Right lobe of liver (tissue), 4 donors: ENCODE measurements around the gene MDN1.

ENCODE experiments used
- CTCF ChIP-seq, 4 donors: fragments of 200-600 bp in 3 of 4; fragments of 450-650 bp in 1 of 4; IDR thresholded peaks; one replicate each; pipeline versions ENCODE4 v1.5.1 to v1.8.0; 2016 to 2022; ENCODE audit warnings: antibody characterized with exemption in 4 of 4, mild to moderate bottlenecking in 2 of 4
- POLR2A ChIP-seq: fragments of 450-650 bp; IDR thresholded peaks from one replicate; pipeline ENCODE4 v1.6.1; 2017; ENCODE audit warnings: antibody characterized with exemption, mild to moderate bottlenecking
- donor health status: DM: no; HTN: no; CAD: no.
- donor health status: DM: no; HTN: no; CAD: no.
- donor health status: DM: no; HTN: yes; CAD: no.

GRCh38 chr6:89685311-89685710 lies 134.3 kb downstream of the MDN1 start:
- no peak for TF ChIP-seq CTCF (IDR thresholded peaks at IDR 0.05)
- no peak for TF ChIP-seq POLR2A
